Measurements from ENCODE around the gene ALG11.
"Not testable (repeated sequence)": the region's sequence is repeated elsewhere in the genome, so short reads cannot be mapped to it uniquely, and the experiment has no call there.

Gene ALG11

GRCh38 chr13:52029569-52029968, 17.4 kb downstream of the ALG11 start:
- DNase-seq (ENCODE audit: low spot score), result no peak

GRCh38 chr13:52030401-52030800, 18.2 kb downstream of the ALG11 start:
- DNase-seq (ENCODE audit: low spot score), result not testable (repeated sequence)

GRCh38 chr13:52033039-52033438, 20.8 kb downstream of the ALG11 start:
- DNase-seq (ENCODE audit: low spot score), result no peak

GRCh38 chr13:52034616-52035226, 22.5 kb downstream of the ALG11 start:
- DNase-seq (ENCODE audit: low spot score), result no peak

GRCh38 chr13:52036037-52036436, 23.8 kb downstream of the ALG11 start:
- no peak for DNase-seq (ENCODE audit: low spot score)

- no peak for DNase-seq (ENCODE audit: low spot score)
These were observed 31.5 kb downstream of the ALG11 start for GRCh38 chr13:52043675-52044074.

- DNase-seq (ENCODE audit: low spot score), result no peak
These were observed 35.3 kb downstream of the ALG11 start for GRCh38 chr13:52047463-52047862.

GRCh38 chr13:52048516-52048915, 36.3 kb downstream of the ALG11 start:
- DNase-seq (ENCODE audit: low spot score), result no peak

GRCh38 chr13:52051400-52051799, 39.2 kb downstream of the ALG11 start:
- no peak for DNase-seq (ENCODE audit: low spot score)

GRCh38 chr13:52053460-52053859, 41.3 kb downstream of the ALG11 start:
- DNase-seq (ENCODE audit: low spot score), result no peak

- DNase-seq (ENCODE audit: low spot score), result not testable (repeated sequence)
These were observed 48.9 kb downstream of the ALG11 start for GRCh38 chr13:52061064-52061463.

GRCh38 chr13:52061587-52061986, 49.4 kb downstream of the ALG11 start:
- DNase-seq (ENCODE audit: low spot score), result no peak

GRCh38 chr13:52067237-52067636, 55.0 kb downstream of the ALG11 start:
- no peak for DNase-seq (ENCODE audit: low spot score)

GRCh38 chr13:52070929-52071523, 58.8 kb downstream of the ALG11 start:
- DNase-seq (ENCODE audit: low spot score), result no peak

All from germinal center (tissue), 1 donor.